IMR-90 (cell line): ENCODE data around the gene GPR153. TPM values are rescaled to one million over a fixed set of nuclear protein-coding genes. Genes with fewer than 3 reads are reported as not detected.
A peak's percentile ranks its signal among the peaks of the same experiment; 100 is the strongest.

Experiments
- ATAC-seq: fragments of 200-7000 bp; cut with Tn5 transposase; 2 replicates; pipeline ENCODE4 v1.9.1; 2020; ENCODE audit warnings: low read depth, mild to moderate bottlenecking, moderate library complexity
- BruUV-seq: library from RNA; stranded (reverse); fragments of 400-500 nt; replicated peaks from 2 replicates; lab custom pipeline; 2021; lab: Mats Ljungman, UMichigan
- CTCF ChIA-PET: fragments of 300-600 bp; formaldehyde crosslinking; extraction: SDS; loops from one replicate; lab custom pipeline; 2021; ENCODE audit warnings: antibody characterized with exemption; lab: Yijun Ruan, JAX
- POLR2A ChIA-PET: fragments of 300-600 bp; sonication (Branson Sonifier 250); formaldehyde crosslinking; loops from one replicate; lab custom pipeline; 2022; ENCODE audit warnings: antibody characterized with exemption; ENCODE audit not compliant: unreplicated experiment; lab: Charles Lee
- DNase-seq: peaks from one replicate; pipeline ENCODE4 v3.0.0; 2013
- H2AFZ ChIP-seq: replicated peaks from 2 replicates; pipeline ENCODE3; 2013; ENCODE audit warnings: low read length, mild to moderate bottlenecking; ENCODE audit not compliant: poor library complexity
- H2AK5ac ChIP-seq: 2 replicates; pipeline ENCODE4 v1.6.1; 2013; ENCODE audit warnings: low read depth, low read length, inconsistent platforms
- H2AK9ac ChIP-seq: replicated peaks from 2 replicates; pipeline ENCODE3; 2013; ENCODE audit warnings: mild to moderate bottlenecking, low read depth, low read length, moderate library complexity; ENCODE audit not compliant: poor library complexity
- H2BK120ac ChIP-seq: 2 replicates; pipeline ENCODE4 v1.6.1; 2013; ENCODE audit warnings: low read depth, low read length, inconsistent platforms
- H2BK15ac ChIP-seq: 3 replicates; pipeline ENCODE4 v1.6.1; 2013; ENCODE audit warnings: low read depth, low read length, inconsistent platforms
- H2BK20ac ChIP-seq: 2 replicates; pipeline ENCODE4 v1.6.1; 2013; ENCODE audit warnings: low read depth, mild to moderate bottlenecking, inconsistent platforms, low read length, moderate library complexity
- H2BK5ac ChIP-seq: 2 replicates; pipeline ENCODE4 v1.6.1; 2013; ENCODE audit warnings: mild to moderate bottlenecking, low read depth, low read length, inconsistent platforms; ENCODE audit not compliant: poor library complexity, severe bottlenecking
- H3K14ac ChIP-seq: replicated peaks from 2 replicates; pipeline ENCODE4 v1.6.1; 2013; ENCODE audit warnings: low read depth, low read length, inconsistent platforms
- H3K18ac ChIP-seq: 2 replicates; pipeline ENCODE4 v1.6.1; 2013; ENCODE audit warnings: low read depth, low read length, control low read depth
- H3K23ac ChIP-seq: 2 replicates; pipeline ENCODE4 v1.6.1; 2013; ENCODE audit warnings: low read depth, low read length, inconsistent platforms
- H3K27ac ChIP-seq: 2 replicates; pipeline ENCODE4 v1.5.1; 2013; ENCODE audit warnings: mild to moderate bottlenecking, control low read depth, low read length; ENCODE audit not compliant: insufficient read depth
- H3K27me3 ChIP-seq: 2 replicates; pipeline ENCODE4 v1.6.1; 2013; ENCODE audit warnings: low read length; ENCODE audit not compliant: control insufficient read depth, insufficient read depth
- H3K36me3 ChIP-seq: 2 replicates; pipeline ENCODE4 v1.6.1; 2013; ENCODE audit warnings: low read length, mixed read lengths; ENCODE audit not compliant: control insufficient read depth, insufficient read depth
- H3K4ac ChIP-seq: 2 replicates; pipeline ENCODE4 v1.6.1; 2013; ENCODE audit warnings: low read depth, low read length, inconsistent platforms
- H3K4me1 ChIP-seq: 2 replicates; pipeline ENCODE4 v1.6.1; 2013; ENCODE audit warnings: low read length, mixed read lengths; ENCODE audit not compliant: control insufficient read depth, insufficient read depth
- H3K4me2 ChIP-seq: 2 replicates; pipeline ENCODE4 v1.6.1; 2013; ENCODE audit warnings: low read depth, mild to moderate bottlenecking, control low read depth, low read length, moderate library complexity
- H3K4me3 ChIP-seq: 2 replicates; pipeline ENCODE4 v1.5.1; 2013; ENCODE audit warnings: low read depth, mild to moderate bottlenecking, control low read depth, low read length, moderate library complexity; ENCODE audit not compliant: insufficient read depth
- H3K56ac ChIP-seq: 2 replicates; pipeline ENCODE4 v1.6.1; 2013; ENCODE audit warnings: low read length, inconsistent platforms; ENCODE audit not compliant: insufficient read depth; ENCODE audit errors: extremely low read depth
- H3K79me1 ChIP-seq, 2 experiments: 2 replicates each; pipeline ENCODE4 v1.6.1; 2013; ENCODE audit warnings: low read length in 2 of 2, inconsistent platforms in 1 of 2, low read depth in 1 of 2
- H3K9ac ChIP-seq: 2 replicates; pipeline ENCODE4 v1.6.1; 2013; ENCODE audit warnings: low read depth, low read length, control low read depth
- H3K9me1 ChIP-seq: 2 replicates; pipeline ENCODE4 v1.6.1; 2013; ENCODE audit warnings: low read length, inconsistent platforms; ENCODE audit not compliant: insufficient read depth
- H3K9me3 ChIP-seq: 2 replicates; pipeline ENCODE4 v1.6.1; 2013; ENCODE audit warnings: low read length; ENCODE audit not compliant: control insufficient read depth, insufficient read depth
- H4K20me1 ChIP-seq: 2 replicates; pipeline ENCODE4 v1.6.1; 2013; ENCODE audit warnings: low read length, inconsistent platforms; ENCODE audit not compliant: insufficient read depth
- H4K5ac ChIP-seq: 2 replicates; pipeline ENCODE4 v1.6.1; 2013; ENCODE audit warnings: mild to moderate bottlenecking, low read depth, low read length, control low read depth
- H4K8ac ChIP-seq, 2 experiments: 2 replicates each; pipeline ENCODE4 v1.6.1; 2013; ENCODE audit warnings: low read depth in 2 of 2, low read length in 2 of 2, control low read depth in 1 of 2, inconsistent platforms in 1 of 2
- H4K91ac ChIP-seq: 2 replicates; pipeline ENCODE4 v1.6.1; 2013; ENCODE audit warnings: low read depth, low read length, inconsistent platforms; ENCODE audit not compliant: insufficient read depth
- MAFK ChIP-seq: IDR thresholded peaks from 2 replicates; pipeline ENCODE4 v1.6.1; 2012; ENCODE audit warnings: low read depth, low read length, improper control_type of control experiment
- RCOR1 ChIP-seq: IDR thresholded peaks from 2 replicates; pipeline ENCODE4 v1.6.1; 2012; ENCODE audit warnings: mild to moderate bottlenecking, low read length, improper control_type of control experiment; ENCODE audit not compliant: insufficient replicate concordance
- WGBS, 2 experiments: methylation state at CpG; one replicate each; pipeline versions ENCODE4 v1.1.5 to v1.1.7; 2013; ENCODE audit warnings: missing lambda C conversion rate in 2 of 2; ENCODE audit not compliant: insufficient read length in 1 of 2; ENCODE audit errors: extremely low coverage in 2 of 2; 5-methylcytosine and 5-hydroxymethylcytosine counted together
- dilution Hi-C: fragments of 300-500 bp; cut with HindIII; formaldehyde crosslinking; loops from one replicate; pipeline ENCODE4 v1.14.3; 2018; ENCODE audit warnings: low sequenced_read_pairs; ENCODE audit not compliant: unreplicated experiment
- in situ Hi-C: fragments of 300-500 bp; cut with MboI; formaldehyde crosslinking; loops from 3 replicates; pipeline ENCODE4 v1.14.3; 2019; ENCODE audit warnings: low sequenced_read_pairs, inconsistent platforms, mixed read lengths
- intact Hi-C: fragments of 100-400 bp; cut with micrococcal nuclease; formaldehyde crosslinking; loops from 2 replicates; pipeline ENCODE4 v1.10.0; 2022
- polyA plus RNA-seq, 3 experiments: library from polyadenylated mRNA; depleted of rRNA; stranded (reverse); fragments of >200 nt; gene quantifications; 2 replicates each; pipeline ENCODE4 v1.2.3, GENCODE V29; 2012; ENCODE audit warnings: low replicate concordance in 1 of 3
- total RNA-seq: library from RNA; depleted of rRNA; stranded (reverse); fragments of >200 nt; gene quantifications from 2 replicates; pipeline ENCODE4 v1.2.3, GENCODE V29; 2012

GPR153 gene
- total and polyA plus RNA-seq, 2 of the 4 experiments (the other 2 are of a cell fraction) = 1.8 to 5.2 TPM

DNA sequence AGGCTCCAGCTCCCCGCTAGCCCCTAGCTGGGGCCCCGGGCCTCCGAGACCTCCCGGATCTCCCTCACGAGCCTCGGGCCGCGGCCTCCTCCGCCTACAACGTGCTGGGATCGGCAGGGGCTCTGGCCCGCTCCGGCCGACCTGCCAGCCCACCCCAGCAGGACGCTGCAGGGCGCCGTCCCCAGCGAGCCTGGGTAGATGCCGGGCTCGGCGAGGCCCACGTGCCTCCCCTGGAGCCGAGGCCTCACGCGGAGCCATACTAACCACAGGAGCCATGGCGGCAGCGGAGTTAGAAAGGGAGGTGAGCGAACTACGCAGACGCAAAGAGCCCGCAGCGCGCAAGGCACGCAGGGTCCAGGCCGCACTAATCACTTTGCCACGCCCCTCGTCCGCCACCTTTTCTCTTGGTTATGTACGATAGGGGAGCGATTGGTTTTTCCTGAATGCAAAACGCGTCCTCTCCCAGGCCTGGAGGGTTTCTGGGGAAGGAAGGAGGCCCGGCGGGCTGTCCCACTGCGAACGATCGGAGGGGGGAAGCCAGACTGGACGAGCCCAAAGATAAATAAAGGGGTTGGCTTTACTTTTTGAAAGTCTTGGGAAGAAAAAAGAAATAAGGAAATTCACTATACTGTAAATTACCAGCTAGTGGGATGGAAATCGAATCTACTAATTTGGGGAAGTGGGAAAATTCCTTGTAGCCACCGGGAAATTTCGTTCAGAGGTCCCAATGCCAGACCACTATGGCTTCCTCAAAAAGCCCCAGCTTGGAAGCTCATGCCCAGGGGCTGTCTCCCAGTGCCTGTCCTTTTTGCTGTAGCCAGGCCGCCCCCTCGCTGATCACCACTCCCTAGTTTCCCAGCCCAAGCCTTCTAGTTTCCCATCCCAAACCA is 61.4 kb downstream of the GPR153 start, which contains the start of gene RPL22 (continued):
- no peak for TF ChIP-seq MAFK

DNA sequence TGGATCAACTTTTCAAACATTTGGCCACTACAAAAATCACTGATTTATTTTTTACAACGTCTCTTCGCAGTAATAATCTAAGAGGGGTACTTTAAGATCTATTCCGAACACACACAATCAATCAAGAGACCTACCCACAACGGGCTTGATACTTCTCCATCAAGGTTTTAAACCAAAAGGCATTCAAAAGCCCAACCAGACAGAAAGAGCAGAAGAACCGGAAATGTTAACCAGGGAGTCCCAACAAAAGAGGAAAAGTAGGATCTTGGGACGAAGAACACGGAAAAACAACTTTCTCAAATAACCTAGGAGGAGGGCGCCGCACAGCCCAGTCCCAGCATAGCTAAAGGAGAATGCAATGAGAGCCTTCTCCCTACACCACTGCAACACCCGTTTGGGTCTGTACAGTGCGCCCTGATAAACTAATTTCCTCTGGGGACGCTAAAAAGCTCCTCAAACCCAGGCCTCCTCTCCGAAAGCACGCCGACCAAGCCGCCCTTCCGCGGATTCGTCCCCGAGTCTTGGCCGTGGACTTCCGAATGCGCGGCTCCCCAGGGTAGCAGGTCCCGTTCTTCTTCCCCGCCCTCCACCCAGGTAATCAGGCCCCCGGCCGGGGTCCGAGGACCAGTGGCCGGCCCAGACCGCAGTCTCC is 62.1 kb downstream of the GPR153 start:
- Histone ChIP-seq H3K4me1 (peaks cover 4% of the 10 kb centered on the region; the same call in 1 of the 2 replicates), H3K4ac (peak overlapping the region; percentile 76), H2BK20ac (no peak overlapping the region), H2AK5ac (peak overlapping the region; percentile 69), H3K9me3 (no peaks in the 10 kb centered on the region), H2BK120ac (no peak overlapping the region), H3K79me1 (peaks cover 11 to 44% of the 10 kb centered on the region in 2 experiments), H2BK5ac (peak overlapping the region; percentile 73), H3K56ac (peak overlapping the region; percentile 66), H3K27me3 (no peaks in the 10 kb centered on the region), H3K4me2 (peak overlapping the region; percentile 95), H2AFZ (peak overlapping the region; percentile 95), H4K8ac (peak overlapping the region; percentile 1 to 67; a peak in 3 of 4 replicates), H2AK9ac (peak overlapping the region; percentile 99), H3K36me3 (peaks cover 13% of the 10 kb centered on the region), H4K91ac (peak overlapping the region; percentile 20; the same call in 1 of the 2 replicates), H4K20me1 (peaks cover 22% of the 10 kb centered on the region; the same call in 1 of the 2 replicates), H4K5ac (peak overlapping the region; percentile 46), H2BK15ac (no peak overlapping the region), H3K18ac (no peak overlapping the region), H3K4me3 (peak overlapping the region; percentile 70), H3K23ac (peak overlapping the region; percentile 62), H3K9ac (peak overlapping the region; percentile 79), H3K27ac (peak overlapping the region; percentile 75), H3K9me1 (peaks cover 11% of the 10 kb centered on the region), H3K14ac (peak overlapping the region; percentile 79)
- no TSS peak for BruUV-seq
- in situ Hi-C loops = no loop called here
- intact Hi-C loops = loop anchor here (2.0 to 5.0 kb wide), 2 partner anchors 36 to 81 kb away; partner anchors contain the start of gene ICMT
- ATAC-seq (peak; percentile 5), DNase-seq (no peak)
- CTCF ChIA-PET = interaction anchor here (1.3 kb wide), 1 partner anchor 13 kb away, joined by 5 read pairs; no protein-coding TSS in a partner anchor
- no peak for TF ChIP-seq MAFK
- TF ChIP-seq RCOR1 = no peak
- WGBS, 2 experiments = 0% methylated on average over 8 of the region's 31 CpGs; no CpG with 5 or more reads in 1 of the 2 experiments
- POLR2A ChIA-PET = no interaction called here
- dilution Hi-C loops = no loop called here
